C4-2B (cell line): ENCODE data around the gene NAPSA.

Experiments
- CTCF ChIP-seq: fragments of 450-650 bp; conservative IDR thresholded peaks from 2 replicates; pipeline ENCODE4 v1.5.1; 2017; ENCODE audit warnings: mild to moderate bottlenecking
- ZFX ChIP-seq: fragments of 450-650 bp; IDR thresholded peaks from 2 replicates; pipeline ENCODE4 v1.6.1; 2017

- TF ChIP-seq CTCF (no peak), ZFX (no peak)
Observed at GRCh38 chr19:50413531-50413930, 48.1 kb upstream of the NAPSA start.
